GM18519 (cell line): ENCODE data around the gene ALDH1A1.
"Not testable (repeated sequence)": the region's sequence is repeated elsewhere in the genome, so short reads cannot be mapped to it uniquely, and the experiment has no call there.

ENCODE experiments used
- ATAC-seq: cut with Tn5 transposase; IDR thresholded peaks from one replicate; pipeline ENCODE4 v1.9.1; 2021; ENCODE audit warnings: mild to moderate bottlenecking, moderate library complexity; ENCODE audit not compliant: unreplicated experiment, low FRiP score

Gene ALDH1A1

DNA sequence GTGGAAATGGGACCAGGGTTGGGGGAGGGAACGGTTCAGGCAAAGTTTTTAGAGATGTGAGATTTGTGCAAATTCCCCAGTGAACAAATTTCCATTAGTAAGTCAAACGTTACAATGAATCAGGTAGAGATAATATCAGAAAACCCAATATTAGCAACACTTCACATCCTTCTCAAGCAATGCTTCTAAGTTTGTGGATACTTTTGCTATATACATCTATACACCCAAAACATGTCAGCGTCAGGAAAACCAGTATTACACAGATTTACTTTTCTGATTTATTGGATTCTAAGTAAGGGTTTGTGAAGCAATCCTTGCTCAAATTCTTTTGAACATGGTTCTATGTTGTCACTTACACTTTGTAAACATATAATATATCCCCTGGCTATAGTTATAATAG lies 6.5 kb downstream of the ALDH1A1 start:
- no peak for ATAC-seq

DNA sequence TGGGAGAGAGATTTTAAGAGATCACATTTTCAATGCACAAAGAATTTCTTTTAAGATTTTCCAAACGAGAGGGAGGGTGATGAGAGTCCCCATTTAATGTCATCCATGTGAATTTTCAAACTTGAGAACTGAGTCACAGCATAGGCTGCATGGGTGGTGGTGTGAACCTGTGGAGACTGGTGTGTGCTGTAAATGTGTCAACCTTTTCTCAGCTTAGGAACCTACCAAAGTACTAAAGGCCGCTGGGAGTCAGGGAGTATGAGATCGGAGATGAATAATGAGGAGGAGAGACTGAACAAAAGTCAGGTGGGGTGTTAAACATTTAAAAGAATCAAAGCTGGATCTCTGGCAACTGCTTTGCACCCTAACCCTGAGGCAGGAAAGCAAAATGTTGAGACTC lies 7.5 kb downstream of the ALDH1A1 start:
- ATAC-seq = no peak

DNA sequence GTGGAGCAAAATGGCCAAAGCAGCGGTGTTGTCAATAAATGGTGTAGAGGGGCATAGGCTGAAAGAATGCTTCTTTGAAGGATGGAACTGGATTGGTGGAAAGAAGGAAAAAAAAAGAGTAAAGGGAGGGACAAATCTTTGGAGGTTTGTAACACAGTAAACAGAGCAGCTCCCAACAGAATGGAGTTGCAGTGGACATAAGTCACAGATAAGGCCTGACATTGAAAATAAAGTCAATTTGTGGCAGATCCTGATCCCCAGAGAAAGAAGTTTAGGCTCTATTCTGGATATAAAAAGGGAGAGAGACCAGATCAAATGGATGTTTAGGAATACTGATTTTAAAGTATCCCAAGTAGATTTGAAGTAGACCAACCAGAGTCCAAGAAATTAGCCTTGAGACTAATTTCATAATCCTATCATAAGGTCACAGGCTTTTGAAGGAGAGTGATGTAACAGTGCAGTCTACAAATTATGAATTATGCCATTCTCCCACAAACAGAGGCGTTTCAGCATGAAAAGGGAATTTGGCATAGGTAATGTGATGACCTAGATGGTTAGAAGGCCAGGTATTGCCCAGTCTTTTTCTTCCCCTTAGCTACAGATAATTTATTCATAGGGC lies 8.9 kb downstream of the ALDH1A1 start:
- ATAC-seq = no peak

DNA sequence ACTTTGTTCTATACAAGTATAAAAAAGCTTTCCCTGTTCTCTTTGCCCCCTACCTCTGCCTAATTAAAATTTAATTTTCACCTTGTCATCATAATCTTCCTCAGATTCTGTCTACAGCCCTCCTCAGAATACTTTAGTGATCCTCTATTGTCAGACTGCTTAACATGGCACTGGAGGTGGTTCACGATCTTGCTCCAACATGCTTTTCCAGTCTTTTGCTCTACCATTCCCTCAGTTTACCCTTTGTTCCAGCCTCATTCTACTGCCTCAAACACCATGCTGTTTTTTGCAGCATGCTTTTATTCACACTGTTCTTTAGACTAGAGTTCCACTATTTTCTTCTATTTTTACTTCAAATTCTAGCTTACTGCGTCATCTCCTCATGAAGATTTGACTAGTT lies 10.4 kb downstream of the ALDH1A1 start:
- no peak for ATAC-seq

DNA sequence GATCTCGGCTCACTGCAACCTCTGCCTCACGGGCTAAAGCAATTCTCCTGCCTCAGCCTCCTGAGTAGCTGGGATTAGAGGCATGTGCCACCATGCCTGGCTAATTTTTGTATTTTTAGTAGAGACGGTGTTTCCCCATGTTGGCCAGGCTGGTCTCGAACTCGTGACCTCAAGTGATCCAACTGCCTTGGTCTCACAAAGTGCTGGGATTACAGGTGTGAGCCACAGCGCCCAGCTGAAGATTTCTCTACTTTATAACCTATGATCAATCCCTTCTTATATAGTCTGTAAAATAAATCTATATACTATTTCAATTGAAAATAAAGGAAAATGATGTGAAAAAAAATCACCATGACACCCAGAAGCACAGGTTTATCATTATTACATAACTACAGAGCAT lies 13.3 kb downstream of the ALDH1A1 start:
- not testable (repeated sequence) for ATAC-seq

GRCh38 chr9:72937545-72937944 lies 15.3 kb downstream of the ALDH1A1 start:
- ATAC-seq = no peak

DNA sequence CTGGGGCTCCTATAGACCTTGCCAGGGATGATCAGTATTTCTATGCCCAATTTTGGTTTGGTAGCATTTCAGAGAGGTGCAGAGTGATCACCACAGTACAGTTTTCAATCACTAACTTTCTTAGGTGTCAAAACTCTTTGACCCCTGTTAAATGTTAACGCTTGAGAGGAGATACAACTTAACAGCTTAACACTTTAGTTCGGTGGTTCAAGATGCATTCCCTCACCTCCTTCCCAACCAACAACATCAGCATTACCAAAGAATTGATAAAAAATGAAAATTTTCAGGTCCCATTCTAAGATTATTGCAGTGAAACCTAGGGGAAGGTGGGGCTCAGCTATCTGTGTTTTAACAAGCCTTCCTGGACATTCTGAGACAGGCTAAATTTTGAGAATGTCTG lies 16.2 kb downstream of the ALDH1A1 start:
- ATAC-seq = no peak

DNA sequence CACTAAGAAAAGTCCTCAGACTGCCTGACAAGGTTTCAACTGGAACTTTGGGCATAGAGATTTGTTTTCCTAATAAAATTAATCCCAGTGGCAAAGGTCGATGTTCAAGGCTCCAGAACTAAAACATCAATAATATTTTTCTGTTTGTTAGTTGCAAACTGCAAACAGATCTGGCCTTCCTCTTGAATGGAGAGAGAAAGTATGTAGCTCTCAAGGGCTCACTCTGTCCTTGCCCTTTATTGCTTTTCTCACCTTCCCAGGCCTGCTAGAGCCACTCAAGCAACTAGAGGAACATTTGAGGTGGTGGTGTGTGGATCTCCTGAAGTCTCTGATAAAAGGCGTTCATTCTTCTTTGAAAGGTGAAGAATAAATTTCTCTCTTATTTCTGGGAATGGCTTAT lies 16.6 kb downstream of the ALDH1A1 start:
- no peak for ATAC-seq

GRCh38 chr9:72935595-72935994 lies 17.3 kb downstream of the ALDH1A1 start:
- ATAC-seq = no peak

- ATAC-seq = no peak
These were observed 18.9 kb downstream of the ALDH1A1 start for GRCh38 chr9:72933730-72934665.

- ATAC-seq = no peak
These were observed 20.2 kb downstream of the ALDH1A1 start for GRCh38 chr9:72932619-72933018.

DNA sequence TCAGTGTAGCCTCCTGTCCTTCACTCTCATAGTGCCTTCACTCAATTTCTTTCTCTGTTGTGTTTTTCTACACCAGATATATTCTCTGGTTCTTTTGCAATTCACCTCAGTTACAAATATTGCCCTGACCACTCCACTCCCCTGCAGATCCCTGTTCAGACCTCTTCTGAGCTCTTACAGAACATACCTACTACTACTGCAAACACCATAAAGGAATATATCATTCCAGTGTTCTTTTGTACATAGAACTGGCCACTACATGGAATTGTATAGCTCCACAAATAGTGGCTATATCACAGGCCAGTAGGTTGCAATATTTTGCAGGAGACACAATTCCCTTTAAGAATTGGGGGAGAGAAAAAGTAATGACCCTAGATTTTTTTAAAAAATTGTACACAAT lies 21.0 kb downstream of the ALDH1A1 start:
- ATAC-seq = no peak

DNA sequence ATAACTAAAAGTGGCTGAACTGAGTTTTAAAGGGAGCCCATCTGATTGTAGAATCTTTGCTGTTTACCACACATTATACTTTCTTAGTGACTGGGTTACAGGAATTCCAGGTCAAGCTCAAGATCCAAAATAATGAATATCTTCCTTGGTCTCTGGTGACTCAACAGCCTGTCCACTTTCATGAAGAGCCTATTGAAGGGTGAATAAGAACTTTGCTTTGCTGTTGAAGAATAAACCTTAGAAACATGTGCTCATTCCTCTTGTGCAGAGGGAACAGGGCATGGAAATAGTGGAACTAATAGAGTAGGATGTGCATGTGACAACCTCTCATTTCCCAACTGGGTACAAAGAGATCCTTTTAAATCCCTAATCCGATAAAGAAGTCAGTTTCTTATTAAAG lies 21.4 kb downstream of the ALDH1A1 start:
- ATAC-seq = no peak

DNA sequence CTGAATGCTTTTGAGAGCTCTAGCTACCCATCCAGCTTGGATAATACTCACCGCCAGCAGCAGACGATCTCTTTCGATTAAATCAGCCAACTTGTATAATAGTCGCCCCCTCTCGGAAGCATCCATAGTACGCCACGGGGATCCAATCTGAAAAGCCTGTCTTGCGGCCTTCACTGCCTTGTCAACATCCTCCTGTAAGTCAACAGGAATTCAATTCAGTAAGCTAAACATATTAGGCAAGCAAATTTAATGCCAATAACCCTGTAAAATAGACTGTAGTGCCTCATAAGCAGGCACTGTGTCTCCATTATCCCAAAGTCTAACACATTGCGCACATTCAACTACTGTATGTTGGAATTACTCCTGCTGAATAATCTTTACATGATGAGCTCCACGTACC lies 22.0 kb downstream of the ALDH1A1 start:
- no peak for ATAC-seq

- no peak for ATAC-seq
These were observed 23.3 kb downstream of the ALDH1A1 start for GRCh38 chr9:72929542-72929941.

GRCh38 chr9:72928042-72928507 lies 24.8 kb downstream of the ALDH1A1 start:
- ATAC-seq = no peak

GRCh38 chr9:72926506-72926905 lies 26.3 kb downstream of the ALDH1A1 start:
- ATAC-seq = no peak

GRCh38 chr9:72925891-72926290 lies 27.0 kb downstream of the ALDH1A1 start:
- no peak for ATAC-seq

DNA sequence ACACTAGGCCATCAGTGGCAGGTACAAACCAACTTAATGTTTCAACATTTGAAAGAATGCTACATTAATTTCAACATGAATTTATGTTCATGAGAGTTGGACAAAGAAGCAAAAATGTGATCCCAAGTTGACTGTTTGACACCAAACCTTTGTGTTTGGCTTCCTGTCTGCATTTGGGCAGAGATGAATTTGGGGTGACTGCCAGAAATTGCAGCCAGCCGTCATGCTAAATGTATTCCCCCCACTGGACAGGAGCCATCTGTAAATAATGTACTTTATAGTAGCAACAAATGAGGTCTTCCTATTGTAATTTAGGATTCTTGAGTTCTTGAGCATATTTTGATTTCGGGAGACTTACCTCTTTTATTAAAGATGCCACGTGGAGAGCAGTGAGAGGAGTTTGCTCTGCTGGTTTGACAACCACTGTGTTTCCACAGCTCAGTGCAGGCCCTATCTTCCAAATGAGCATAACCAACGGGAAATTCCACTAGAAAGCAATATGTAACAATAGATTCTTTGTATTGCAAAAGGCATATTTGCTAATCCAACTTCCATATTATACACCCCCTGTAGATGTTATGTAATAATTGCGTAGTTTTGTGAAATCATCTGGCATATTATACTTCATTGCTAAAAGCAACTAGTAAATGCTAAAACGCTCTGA lies 27.6 kb downstream of the ALDH1A1 start:
- ATAC-seq = no peak

GRCh38 chr9:72924154-72924790 lies 28.6 kb downstream of the ALDH1A1 start:
- ATAC-seq = no peak

DNA sequence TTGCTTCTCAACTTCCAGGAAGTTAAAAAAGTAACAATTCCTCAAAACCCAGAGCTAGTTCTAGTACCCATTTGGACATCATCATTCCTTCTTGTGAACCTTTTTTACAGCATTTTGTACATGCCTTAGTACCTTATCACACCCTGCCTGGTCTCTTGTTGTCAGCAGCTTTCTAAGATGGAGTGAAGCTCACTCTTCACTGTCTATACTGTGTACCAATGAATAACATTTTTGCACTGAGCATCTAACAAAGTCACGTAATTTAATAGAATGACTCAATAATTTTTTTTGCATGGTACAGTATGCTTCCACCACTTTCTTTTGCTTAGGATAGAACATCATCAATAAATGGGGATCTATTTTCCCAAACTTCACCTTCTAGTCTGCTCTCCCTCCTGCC lies 29.8 kb downstream of the ALDH1A1 start:
- no peak for ATAC-seq
